Kidney epithelial cell (primary cell): Measurements from ENCODE around the gene PCK2. TPM values are rescaled to one million over a fixed set of nuclear protein-coding genes. Genes with fewer than 3 reads are reported as not detected.

Source experiments
- DNase-seq: peaks from one replicate; pipeline ENCODE4 v3.0.0-alpha.2; 2010; ENCODE audit warnings: low read depth
- H3K27me3 ChIP-seq: 2 replicates; pipeline ENCODE4 v1.6.0; 2011; ENCODE audit warnings: low read length; ENCODE audit not compliant: control insufficient read depth, insufficient read depth
- H3K36me3 ChIP-seq: 2 replicates; pipeline ENCODE4 v1.5.1; 2011; ENCODE audit warnings: low read length; ENCODE audit not compliant: control insufficient read depth, insufficient read depth
- H3K4me3 ChIP-seq: 2 replicates; pipeline ENCODE4 v1.5.1; 2011; ENCODE audit warnings: low read depth, mild to moderate bottlenecking, control low read depth, low read length
- CTCF ChIP-seq: IDR thresholded peaks from 2 replicates; pipeline ENCODE4 v1.5.1; 2011; ENCODE audit warnings: mild to moderate bottlenecking, moderate library complexity, low read length, control low read depth, inconsistent platforms; ENCODE audit not compliant: insufficient read depth, poor library complexity, severe bottlenecking
- total RNA-seq: library from RNA; depleted of rRNA; stranded (reverse); fragments of >200 nt; gene quantifications from 2 replicates; pipeline ENCODE4 v1.2.3, GENCODE V29; 2015

The PCK2 gene
- total RNA-seq, 1 donor from 2014 or later = 127 TPM

GRCh38 chr14:24135834-24136683 lies 41.9 kb downstream of the PCK2 start, which contains the start of gene PSME1:
TSS of gene PSME1 (plus strand) at chr14:24136194. CDS start at chr14:24136263, 69 bp downstream.
- no peaks in the 10 kb centered on the region for H3K27me3 ChIP-seq
- no peak for TF ChIP-seq CTCF
- peaks cover 2% of the 10 kb centered on the region for H3K36me3 ChIP-seq
- DNase-seq = no peak
- H3K4me3 ChIP-seq = peak within 1 kb of the TSS; percentile 88

GRCh38 chr14:24136684-24137528 lies 42.8 kb downstream of the PCK2 start:
- H3K4me3 ChIP-seq = peak overlapping the region; percentile 88
- H3K27me3 ChIP-seq = no peaks in the 10 kb centered on the region
- H3K36me3 ChIP-seq = peaks cover 2% of the 10 kb centered on the region
- no peak for TF ChIP-seq CTCF
- no peak for DNase-seq

- Histone ChIP-seq H3K36me3 (peaks cover 2% of the 10 kb centered on the region), H3K4me3 (no peak overlapping the region), H3K27me3 (no peaks in the 10 kb centered on the region)
- no peak for DNase-seq
- TF ChIP-seq CTCF = no peak
Measured at GRCh38 chr14:24137529-24138395, 43.7 kb downstream of the PCK2 start.

GRCh38 chr14:24138396-24139271 lies 44.5 kb downstream of the PCK2 start:
- no peak overlapping the region for H3K4me3 ChIP-seq
- no peak for DNase-seq
- H3K27me3 ChIP-seq = no peaks in the 10 kb centered on the region
- TF ChIP-seq CTCF = no peak
- H3K36me3 ChIP-seq = peaks cover 2% of the 10 kb centered on the region
